Measurements from ENCODE around the gene DPY19L1. TPM values are rescaled to one million over a fixed set of nuclear protein-coding genes. Genes with fewer than 3 reads are reported as not detected.
A peak's percentile ranks its signal among the peaks of the same experiment; 100 is the strongest.
"Not testable (repeated sequence)": the region's sequence is repeated elsewhere in the genome, so short reads cannot be mapped to it uniquely, and the experiment has no call there.

Gene DPY19L1
- total RNA-seq, 1 experiment from 2014 or later = 58.3 TPM

DNA sequence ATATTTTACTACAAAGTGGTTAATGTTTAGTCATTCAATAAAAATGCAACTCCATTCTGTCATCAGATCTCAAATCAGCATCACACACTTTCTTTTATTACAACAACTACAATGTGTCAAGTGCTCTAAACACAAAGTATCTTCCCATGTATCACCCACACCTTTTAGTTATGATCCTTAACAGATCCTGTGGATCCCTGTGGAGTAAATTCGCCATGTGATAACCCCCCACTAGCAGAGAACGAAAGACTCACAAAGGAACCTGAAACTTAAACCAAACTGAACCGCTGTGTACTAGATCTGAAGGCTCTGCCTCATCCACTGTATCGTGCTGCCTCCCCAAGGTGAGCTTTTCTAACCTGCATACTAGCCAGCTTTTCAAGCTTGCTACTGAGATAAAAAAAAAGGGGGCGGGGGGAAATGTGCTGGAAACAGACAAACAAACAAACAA is 1.7 kb downstream of the DPY19L1 start:
- DNase-seq (ENCODE audit: low read depth) = peak; percentile 72

DNA sequence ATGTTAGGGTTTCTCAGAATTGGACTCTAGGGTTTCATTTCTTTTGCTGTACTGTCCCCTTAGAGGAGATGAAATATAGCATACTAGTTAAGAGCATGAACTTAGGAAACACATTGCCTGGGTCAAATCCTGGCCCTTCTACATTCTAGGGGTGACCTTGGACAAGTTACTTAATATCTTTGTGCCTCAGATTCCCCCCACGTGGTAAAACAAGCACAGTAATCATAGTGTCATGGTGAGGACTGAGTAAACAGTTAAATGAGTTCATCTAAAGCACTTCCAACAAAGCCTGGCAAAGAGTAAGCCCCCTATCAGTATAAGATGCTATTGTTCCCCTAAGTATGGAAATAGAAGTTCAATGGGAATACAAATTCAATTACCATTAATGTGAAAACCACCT is 5.1 kb downstream of the DPY19L1 start:
- DNase-seq (ENCODE audit: low read depth) = peak; percentile 24

DNA sequence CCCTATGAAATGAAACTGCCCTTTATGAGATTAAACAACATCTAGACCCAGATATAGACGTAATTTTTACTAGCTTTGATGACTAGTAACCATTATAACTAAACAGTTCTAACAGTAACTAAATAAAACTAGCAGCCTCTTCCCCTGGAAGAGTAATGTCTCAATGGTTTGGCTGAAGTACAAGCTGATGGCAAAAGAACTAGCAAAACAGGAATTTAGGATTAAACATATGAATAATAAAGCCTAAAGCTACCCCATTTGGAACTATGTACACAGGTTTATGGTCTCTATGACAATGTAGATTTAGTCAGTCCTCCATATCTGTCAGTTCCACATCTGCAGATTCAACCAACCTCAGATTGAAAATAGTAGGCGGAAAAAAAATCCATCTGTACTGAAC is 6.4 kb downstream of the DPY19L1 start:
- no peak for DNase-seq (ENCODE audit: low read depth)

DNA sequence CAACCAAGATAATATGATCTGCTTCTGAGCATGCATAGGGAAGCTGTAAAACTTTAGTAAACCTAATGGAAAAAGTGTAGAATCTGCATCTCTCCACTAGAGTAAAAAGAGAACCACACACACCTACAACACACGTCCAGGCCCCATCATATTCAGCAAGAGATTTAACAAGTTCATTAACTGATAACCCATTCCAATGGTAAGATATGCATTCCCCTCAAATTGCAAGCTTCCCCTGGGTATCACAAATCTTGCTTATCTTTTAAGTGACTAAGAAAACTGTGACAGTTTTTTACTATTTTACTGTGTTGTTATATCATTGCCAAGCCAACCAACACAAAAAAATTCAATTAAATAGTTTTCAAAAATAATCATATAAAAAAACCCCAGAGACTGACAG is 8.0 kb downstream of the DPY19L1 start:
- no peak for DNase-seq (ENCODE audit: low read depth)

DNA sequence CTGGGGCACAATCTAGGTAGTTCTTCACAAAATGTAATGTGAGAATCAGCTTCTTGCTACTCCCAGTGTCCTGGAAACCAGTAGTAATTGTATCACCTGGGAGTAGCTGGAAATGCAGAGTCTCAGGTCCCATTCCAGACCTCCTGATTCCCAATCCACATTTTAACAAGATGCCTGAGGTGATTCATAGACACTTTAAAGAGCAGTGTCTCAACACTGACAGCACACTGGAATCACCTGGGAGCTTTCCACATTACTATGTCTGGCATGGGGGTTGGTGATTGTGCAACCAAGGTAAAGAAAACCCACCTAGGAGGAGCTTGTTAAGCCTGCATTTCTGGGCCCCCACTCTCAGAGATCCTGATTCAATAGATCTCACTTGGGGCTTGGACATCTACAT is 11.1 kb downstream of the DPY19L1 start:
- peak; percentile 28 for DNase-seq (ENCODE audit: low read depth)

DNA sequence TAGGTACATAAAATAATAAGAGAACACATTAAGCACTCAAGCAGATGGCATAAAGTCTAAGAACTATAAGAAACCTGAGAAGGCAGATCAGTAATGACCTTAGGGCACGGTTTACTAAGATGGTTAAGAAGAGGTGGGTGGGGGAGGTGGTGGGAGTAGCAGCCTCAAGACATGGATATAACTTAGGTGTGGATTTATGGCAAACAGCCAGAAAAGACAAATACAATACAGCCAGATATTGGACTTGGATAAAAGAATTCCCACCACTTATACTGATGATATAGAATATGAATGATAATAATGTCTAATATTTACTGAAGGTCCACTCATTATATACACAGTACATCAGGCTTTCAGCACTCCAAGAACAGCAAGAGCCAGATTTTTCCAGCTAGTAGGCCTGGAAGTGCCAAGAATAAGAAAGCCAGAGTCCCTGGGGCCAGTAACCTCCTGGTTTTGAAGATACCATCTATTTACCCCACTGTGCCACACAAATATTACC is 11.9 kb downstream of the DPY19L1 start:
- no peak for DNase-seq (ENCODE audit: low read depth)

DNA sequence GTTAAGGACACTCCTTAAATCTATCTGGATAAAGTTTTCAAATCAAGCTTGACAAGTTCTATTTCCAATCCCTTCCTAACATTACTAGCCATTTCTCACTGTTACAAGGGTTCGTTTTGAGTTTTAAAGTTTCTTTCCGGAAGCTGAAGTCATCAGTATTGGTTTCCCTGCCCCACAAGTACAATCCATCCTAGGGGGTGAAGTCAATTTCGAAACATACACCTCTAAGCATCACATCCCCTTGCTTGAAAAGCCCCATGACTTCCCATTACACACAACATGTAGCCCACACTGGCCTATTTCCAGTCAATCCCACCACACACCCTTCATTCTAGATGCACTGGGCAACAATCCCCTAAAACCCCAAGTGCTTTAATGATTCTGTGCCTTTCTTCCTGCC is 13.0 kb downstream of the DPY19L1 start:
- DNase-seq (ENCODE audit: low read depth) = no peak

DNA sequence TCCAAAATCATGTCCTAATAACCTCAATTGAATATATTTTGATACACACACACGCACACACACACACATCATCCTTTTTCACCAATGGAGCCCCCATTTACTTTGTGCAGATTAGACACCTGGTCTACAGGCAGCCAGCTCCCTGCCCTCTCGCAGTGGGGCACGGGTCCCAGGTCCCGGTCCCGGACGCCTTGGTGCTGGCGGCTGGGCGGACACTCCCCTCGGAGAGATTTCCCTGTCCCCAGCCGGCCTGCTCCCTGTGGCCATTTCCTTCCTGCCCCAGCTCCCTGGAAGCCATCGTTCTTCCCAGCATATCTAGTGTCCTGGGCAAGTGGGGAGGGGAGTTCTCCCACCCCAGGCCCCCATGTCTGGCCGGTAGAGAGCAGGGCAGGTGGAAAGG is 14.6 kb downstream of the DPY19L1 start:
- no peak for DNase-seq (ENCODE audit: low read depth)

DNA sequence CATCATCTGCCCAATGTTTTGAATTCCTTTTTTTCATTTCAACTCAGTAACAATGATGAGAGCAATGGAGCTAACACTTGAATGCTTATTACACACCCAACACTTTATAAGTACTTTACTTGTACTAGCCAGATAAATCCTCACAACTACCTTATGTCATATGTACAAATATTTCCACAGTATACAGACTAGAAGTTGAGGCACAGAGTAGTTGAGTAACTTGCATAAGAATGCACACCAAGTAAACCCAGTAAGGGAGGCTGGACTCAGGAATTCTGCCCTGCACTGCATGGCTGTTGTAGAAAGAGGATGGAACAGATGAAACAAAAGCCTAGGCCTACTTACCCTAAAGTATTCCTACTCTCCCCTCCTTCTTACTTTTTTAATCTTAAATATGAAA is 15.8 kb downstream of the DPY19L1 start:
- DNase-seq (ENCODE audit: low read depth) = no peak

DNA sequence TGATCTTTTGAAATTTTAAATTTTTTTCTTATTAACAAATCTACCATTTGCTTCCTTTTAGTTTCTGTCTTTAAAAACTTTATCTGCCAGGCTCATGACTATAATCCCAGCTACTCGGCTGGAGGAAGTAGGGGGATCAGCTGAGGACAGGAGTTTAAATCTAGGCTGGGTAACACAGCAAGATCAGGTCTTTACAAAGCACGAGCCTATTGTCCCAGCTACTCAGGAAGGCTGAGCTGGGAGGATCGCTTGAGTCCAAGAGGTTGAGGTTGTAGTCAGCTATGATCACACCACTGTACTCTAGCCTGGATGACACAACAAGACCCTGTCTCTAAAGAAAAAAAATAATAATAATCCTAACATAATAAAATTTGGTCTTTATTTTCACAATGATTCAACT is 17.5 kb downstream of the DPY19L1 start:
- DNase-seq (ENCODE audit: low read depth) = no peak

DNA sequence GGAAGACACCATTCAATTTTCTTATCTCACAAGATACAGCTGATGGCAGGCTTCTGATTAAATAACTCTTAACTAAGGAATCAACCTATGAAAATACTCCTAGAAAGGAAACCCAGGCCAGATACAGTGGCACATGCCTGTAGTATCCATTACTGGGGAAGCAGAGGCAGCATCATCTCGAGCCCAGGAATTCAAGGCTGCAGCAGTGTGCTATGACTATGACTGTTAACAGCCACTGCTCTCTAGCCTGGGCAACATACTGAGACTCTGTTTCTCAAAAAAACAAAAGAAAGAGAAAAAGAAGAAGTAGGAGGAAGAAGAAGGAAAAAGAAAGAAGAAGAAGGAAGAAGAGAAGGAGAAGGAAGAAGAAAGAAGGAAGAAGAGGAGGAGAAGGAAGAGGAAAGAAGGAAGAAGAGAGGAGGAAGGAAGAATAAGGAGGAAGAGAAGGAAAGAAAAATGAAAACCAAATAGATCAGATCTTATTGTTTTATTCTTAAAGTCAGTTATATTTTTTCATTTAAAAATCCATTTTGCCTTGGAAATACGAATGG is 18.0 kb downstream of the DPY19L1 start:
- no peak for DNase-seq (ENCODE audit: low read depth)

DNA sequence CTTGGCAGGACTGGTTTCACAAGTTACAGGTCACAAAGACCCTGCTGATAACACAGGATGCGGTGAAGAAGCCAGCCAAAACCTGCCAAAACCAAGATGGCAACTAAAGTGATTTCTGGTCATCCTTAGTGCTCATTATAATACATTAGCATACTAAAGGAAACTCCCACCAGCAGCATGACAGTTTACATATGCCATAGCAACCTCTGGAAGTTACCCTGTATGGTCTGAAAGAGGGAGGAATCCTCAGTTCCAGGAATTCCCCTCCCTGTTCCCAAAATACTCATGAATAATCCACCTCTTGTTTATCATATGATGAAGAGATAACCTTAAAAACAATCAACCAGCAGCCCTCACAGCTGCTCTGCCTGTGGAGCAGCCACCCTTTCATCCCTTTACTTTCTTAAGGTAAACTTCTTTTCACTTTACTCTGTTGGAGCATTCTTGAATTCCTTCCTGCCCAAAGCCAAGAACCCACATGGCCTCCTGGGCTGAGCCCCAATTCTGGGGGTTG is 21.9 kb downstream of the DPY19L1 start:
- DNase-seq (ENCODE audit: low read depth) = no peak

DNA sequence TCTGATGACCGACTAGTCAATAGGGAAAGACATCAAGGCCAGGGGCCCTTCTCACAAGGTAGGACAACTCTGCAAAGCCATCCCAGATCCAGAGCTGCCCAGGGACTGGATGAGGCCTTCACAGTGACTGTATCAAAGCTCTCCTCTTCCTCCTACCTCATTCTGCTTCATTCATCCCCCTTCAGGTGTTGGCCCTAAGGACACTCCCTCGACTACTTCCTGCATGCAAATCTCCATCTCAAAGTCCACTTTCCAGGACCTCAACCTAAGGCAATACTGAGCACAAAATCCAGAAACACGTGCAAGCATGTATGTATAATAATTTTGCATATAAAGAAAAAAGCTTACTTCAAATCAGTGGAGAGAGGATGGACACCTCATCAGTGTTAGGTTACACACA is 25.1 kb downstream of the DPY19L1 start:
- no peak for DNase-seq (ENCODE audit: low read depth)

DNA sequence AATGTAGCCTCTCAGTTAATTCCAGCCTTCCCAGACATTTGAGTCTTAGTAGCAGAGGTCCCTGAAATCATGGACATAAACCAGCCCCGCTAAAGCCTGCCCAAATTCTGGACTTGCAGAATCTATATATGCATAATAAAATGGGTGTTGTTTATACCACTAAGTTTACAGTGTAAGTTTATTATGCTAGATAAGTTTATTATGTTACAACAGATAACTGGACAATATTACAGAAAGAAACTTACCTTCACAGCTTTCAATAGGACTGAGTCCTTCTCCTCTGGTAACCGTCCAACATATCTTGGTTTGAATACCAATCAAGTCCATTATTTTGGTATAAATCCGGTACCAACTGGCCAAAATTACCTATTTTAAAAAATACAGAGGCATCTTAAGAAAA is 26.2 kb downstream of the DPY19L1 start:
- no peak for DNase-seq (ENCODE audit: low read depth)

DNA sequence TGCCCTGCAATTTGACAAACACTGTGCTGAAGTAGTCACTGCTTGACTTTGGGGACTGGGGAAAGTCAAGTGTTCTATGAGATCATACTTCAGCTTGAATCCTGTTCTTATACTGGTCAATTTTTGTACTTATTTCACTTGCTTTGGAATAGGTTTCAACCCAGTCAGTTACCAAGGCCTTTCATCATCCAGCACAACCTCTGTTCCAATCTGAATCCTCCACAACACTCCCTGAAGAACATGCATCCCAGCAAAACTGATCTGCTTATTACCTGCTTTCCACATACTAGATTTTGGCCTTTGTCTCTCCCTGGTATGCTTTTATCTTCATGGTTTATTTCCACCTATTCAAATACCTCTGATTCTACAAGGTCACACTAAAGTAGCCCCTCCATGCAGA is 29.5 kb downstream of the DPY19L1 start:
- DNase-seq (ENCODE audit: low read depth) = no peak

DNA sequence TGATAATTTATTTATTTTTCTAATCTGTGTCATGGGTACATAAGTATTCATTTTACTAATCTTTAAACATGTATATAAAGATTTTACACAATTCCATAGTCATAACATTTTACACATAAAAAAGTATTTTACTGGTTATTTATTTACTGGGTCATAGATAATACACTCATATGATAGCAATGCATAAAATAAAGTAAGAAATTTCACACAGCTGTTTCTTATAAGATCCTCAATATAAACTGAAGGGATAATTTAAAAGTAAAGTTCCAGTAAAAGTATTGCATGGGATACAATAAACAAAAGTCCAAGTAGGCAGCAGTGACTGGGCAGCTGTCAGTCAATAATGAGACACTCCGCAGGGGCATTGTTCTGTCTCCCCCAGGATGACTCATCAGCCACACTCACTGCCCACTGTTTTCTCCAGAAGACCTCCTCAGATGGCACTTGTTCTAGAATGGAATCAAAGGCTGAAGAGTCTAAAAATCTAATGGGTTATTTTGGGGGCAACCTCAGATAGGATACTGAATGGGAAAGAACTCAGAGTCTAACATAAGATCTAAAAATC is 32.7 kb downstream of the DPY19L1 start:
- DNase-seq (ENCODE audit: low read depth) = peak; percentile 86

DNA sequence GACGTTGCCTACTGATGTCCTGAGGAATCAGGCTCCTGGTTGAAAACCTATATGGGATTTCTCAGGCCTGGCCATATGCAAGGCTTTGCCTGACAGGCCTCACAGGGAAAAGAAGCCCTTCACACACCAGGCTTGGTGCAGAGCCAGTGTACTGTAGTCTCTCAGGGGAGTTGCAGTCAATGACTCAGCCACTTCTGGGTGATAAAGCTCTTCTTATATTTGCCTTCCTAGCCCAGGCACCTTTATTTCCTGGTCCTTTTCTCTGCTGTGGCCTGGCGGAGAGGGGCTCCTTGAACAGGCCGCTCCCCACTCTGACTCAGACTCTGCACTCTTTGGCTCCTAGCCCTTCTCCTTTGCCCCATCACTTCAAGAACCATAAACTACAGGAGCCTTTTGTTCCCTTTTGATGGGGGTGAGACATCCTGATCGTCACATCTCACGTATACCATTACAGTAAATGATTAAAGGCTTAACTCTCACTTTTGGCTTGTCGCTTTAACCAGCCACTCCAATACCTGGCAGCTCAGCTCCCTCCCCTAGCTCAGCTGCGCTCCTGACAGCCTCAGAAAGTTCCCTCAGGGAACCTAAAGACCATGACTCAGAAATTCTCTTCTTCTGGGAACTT is 33.5 kb downstream of the DPY19L1 start:
- peak; percentile 100 for DNase-seq (ENCODE audit: low read depth)

DNA sequence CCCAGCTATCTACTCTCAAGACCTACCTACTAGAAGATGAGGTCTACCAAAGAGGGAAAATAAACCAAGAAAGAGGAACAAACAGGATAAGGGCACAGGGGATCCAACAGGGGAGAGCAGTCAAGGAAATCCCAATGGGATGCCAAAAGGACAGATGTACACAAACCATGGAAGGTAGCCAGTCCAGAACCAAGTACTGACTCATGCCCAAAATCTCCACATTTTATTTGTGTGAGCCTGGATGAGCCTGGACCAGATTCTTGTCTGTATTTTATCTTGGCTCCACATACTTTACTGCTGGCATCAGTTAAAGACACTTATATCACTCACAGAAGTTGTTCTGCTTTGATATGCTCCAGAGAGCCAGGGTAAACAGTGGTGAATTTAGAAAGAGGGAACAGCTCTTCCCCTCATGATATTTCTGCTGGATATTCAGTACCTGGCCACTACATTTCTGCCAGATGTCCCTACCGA is 34.1 kb downstream of the DPY19L1 start:
- DNase-seq (ENCODE audit: low read depth) = peak; percentile 68

DNA sequence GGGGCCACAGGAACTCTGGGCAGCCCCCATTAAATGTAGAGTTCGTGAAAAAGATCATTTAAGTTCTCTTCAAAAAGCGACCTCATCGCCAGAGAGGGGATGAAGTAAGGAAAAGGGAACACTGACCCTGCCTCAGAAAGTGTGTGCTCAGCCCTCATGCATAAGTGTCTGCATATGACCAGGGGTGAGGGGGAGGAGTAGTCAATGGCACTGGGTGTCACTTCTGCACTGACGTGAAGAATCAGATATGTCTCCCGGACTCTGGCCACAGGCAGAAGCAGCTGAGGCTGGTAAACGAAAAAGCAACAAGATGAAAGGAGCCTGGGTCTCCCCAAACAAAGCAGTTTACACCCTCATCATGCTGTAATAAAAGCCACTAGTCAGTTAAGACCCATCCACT is 39.0 kb downstream of the DPY19L1 start:
- not testable (repeated sequence) for DNase-seq (ENCODE audit: low read depth)

DNA sequence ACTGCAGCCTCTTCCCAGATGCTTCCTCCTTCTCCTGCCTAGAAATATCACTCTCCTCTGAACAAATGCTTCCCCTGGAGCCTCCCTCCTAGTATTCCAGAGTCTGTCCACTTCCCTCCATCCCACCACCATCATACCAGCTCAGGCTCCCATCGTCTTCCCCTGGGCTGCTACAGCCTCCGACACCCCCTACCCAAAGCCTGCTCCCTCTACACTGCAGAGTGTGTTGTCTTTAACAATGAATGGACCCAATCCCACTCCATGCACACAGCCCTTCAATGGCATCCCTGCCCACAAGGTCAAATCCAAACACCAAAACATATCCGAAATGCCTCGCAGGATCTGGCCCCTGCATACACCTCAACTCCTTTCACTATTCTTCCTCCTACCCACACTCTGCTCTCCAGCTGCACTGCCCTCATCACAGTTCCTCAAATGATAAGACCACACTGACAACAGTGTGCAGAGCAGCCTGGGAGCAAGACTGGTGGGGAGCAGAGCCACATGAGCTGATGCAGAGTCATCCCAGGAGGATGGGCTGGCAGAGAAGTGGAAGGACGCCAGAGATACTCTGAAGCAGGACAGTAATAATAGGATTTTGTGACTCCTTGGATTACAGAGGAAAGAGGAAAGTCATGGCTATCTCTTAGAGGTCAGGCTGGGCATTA is 40.7 kb downstream of the DPY19L1 start:
- DNase-seq (ENCODE audit: low read depth) = not testable (repeated sequence)

DNA sequence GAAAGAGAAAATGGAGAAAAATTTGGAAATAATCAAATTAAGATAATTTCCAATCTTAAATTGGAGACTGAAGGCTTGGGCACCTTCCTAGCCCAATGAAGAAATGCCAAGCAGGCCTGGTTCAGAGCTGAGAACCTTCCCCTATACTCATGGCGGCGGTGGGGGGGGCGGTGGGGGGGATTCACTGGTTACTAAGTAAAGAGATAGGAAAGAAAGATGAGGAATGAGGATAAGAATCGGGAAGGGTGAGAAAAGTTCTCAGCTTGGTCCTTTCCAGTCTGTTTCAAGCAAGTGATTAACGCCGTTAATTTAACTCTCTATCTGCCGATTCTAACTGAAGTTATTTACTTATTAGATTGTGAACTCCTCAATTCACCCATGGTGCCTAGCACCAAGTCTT is 41.5 kb downstream of the DPY19L1 start:
- DNase-seq (ENCODE audit: low read depth) = no peak

All from HT1080 (cell line).